Measurements from ENCODE around the gene UHRF1.

DNA sequence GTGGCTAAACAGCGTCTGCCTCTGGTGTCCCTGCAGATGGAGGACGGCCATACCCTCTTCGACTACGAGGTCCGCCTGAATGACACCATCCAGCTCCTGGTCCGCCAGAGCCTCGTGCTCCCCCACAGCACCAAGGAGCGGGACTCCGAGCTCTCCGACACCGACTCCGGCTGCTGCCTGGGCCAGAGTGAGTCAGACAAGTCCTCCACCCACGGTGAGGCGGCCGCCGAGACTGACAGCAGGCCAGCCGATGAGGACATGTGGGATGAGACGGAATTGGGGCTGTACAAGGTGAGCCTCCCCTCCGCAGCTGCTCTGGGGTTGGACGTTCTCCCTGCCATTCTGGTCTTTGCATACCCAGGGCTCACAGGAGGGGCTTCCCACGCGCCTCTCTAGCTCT lies 19.9 kb downstream of the UHRF1 start:
- TF ChIP-seq CTCF (IDR thresholded peaks at IDR 0.05) (no peak), POLR2A (IDR thresholded peaks at IDR 0.05) (no peak), POLR2AphosphoS5 (IDR thresholded peaks at IDR 0.05) (no peak)

Data from breast epithelium (tissue), 3 donors.